K562 (cell line): ENCODE results near the gene TMEM127. TPM values are rescaled to one million over a fixed set of nuclear protein-coding genes. Genes with fewer than 3 reads are reported as not detected.

Experiments used
- BRCA1 ChIP-seq, 2 experiments: fragments of 450-650 bp in 1 of 2; sonication (generic) in 1 of 2; formaldehyde crosslinking in 1 of 2; IDR thresholded peaks; 2 replicates each; pipeline versions ENCODE4 v1.5.0 to v1.6.1; 2017 to 2020; ENCODE audit warnings: mild to moderate bottlenecking in 1 of 2, missing genetic modification reagents in 1 of 2
- DPF2 ChIP-seq: fragments of 450-650 bp; IDR thresholded peaks from 2 replicates; pipeline ENCODE4 v1.6.1; 2016
- ELF2 ChIP-seq: fragments of 250-450 bp; sonication (Bioruptor Pico); IDR thresholded peaks from 2 replicates; pipeline ENCODE4 v1.5.0; 2021; ENCODE audit warnings: mild to moderate bottlenecking
- EP400 ChIP-seq: fragments of 450-650 bp; IDR thresholded peaks from 2 replicates; pipeline ENCODE4 v1.6.1; 2017; ENCODE audit warnings: antibody characterized with exemption, mild to moderate bottlenecking, moderate library complexity
- HCFC1 ChIP-seq: IDR thresholded peaks from 2 replicates; pipeline ENCODE4 v1.6.1; 2012; ENCODE audit warnings: low read depth, low read length, improper control_type of control experiment
- JUNB ChIP-seq: fragments of 450-650 bp; formaldehyde crosslinking; conservative IDR thresholded peaks from 2 replicates; pipeline ENCODE4 v1.4.0; 2020; ENCODE audit warnings: mild to moderate bottlenecking
- MEIS2 ChIP-seq: fragments of 450-650 bp; IDR thresholded peaks from 2 replicates; pipeline ENCODE4 v1.6.1; 2014; ENCODE audit warnings: mild to moderate bottlenecking; ENCODE audit not compliant: partially characterized antibody
- NR0B1 ChIP-seq: fragments of 450-650 bp; IDR thresholded peaks from one replicate; pipeline ENCODE4 v1.6.1; 2018; ENCODE audit warnings: mild to moderate bottlenecking, moderate library complexity; ENCODE audit not compliant: partially characterized antibody
- NR2C1 ChIP-seq, 2 experiments: fragments of 450-650 bp; IDR thresholded peaks; 2 replicates each; pipeline ENCODE4 v1.6.1; 2017; ENCODE audit warnings: mild to moderate bottlenecking in 2 of 2, antibody characterized with exemption in 1 of 2, inconsistent platforms in 1 of 2, missing compliant biosample characterization in 1 of 2, missing genetic modification characterization in 1 of 2
- NRF1 ChIP-seq, 2 experiments: fragments of 450-650 bp; IDR thresholded peaks in 1 of 2; conservative IDR thresholded peaks in 1 of 2; 2 replicates each; pipeline ENCODE4 v1.6.1; 2014; ENCODE audit warnings: mild to moderate bottlenecking in 2 of 2
- PATZ1 ChIP-seq: fragments of 250-450 bp; sonication (Bioruptor Pico); IDR thresholded peaks from 2 replicates; pipeline ENCODE4 v1.5.0; 2020; ENCODE audit warnings: mild to moderate bottlenecking, borderline replicate concordance
- PCBP1 ChIP-seq: fragments of 200-400 bp; formaldehyde crosslinking; IDR thresholded peaks from 2 replicates; pipeline ENCODE4 v1.6.1; 2018; ENCODE audit warnings: mild to moderate bottlenecking, low read depth, low read length; ENCODE audit not compliant: poor library complexity, severe bottlenecking
- PREB ChIP-seq: sonication (generic); formaldehyde crosslinking; IDR thresholded peaks from 2 replicates; pipeline ENCODE4 v1.8.1; 2023; ENCODE audit warnings: mild to moderate bottlenecking, missing genetic modification reagents
- SIRT6 ChIP-seq: IDR thresholded peaks from one replicate; pipeline ENCODE4 v1.6.1; 2012; ENCODE audit warnings: low read depth, mild to moderate bottlenecking, control low read depth, inconsistent platforms, low read length, moderate library complexity
- SMARCA4 ChIP-seq: fragments of 450-650 bp; IDR thresholded peaks from 2 replicates; pipeline ENCODE4 v1.6.1; 2016
- SPI1 ChIP-seq: IDR thresholded peaks from 2 replicates; pipeline ENCODE4 v1.6.1; 2011; ENCODE audit warnings: low read depth, low read length, control low read depth, borderline replicate concordance
- TEAD1 ChIP-seq, 2 experiments: fragments of 450-650 bp in 1 of 2; sonication (generic) in 1 of 2; formaldehyde crosslinking; IDR thresholded peaks; 2 replicates each; pipeline versions ENCODE4 v1.4.0 to v1.8.0; 2020 to 2022; ENCODE audit warnings: mild to moderate bottlenecking in 2 of 2, missing genetic modification reagents in 1 of 2
- ZEB2 ChIP-seq: fragments of 450-650 bp; IDR thresholded peaks from 2 replicates; pipeline ENCODE4 v1.6.1; 2016
- ZKSCAN3 ChIP-seq: fragments of 250-450 bp; sonication (Bioruptor Pico); IDR thresholded peaks from 2 replicates; pipeline ENCODE4 v1.4.0; 2020
- ZNF589 ChIP-seq: fragments of 200-800 bp; sonication (Bioruptor generic); IDR thresholded peaks from 2 replicates; pipeline ENCODE4 v1.6.1; 2016; ENCODE audit warnings: low read depth, missing genetic modification characterization, missing compliant biosample characterization
- ZNF639 ChIP-seq, 2 experiments: fragments of 200-800 bp in 1 of 2; sonication (Bioruptor generic) in 1 of 2; sonication (generic) in 1 of 2; formaldehyde crosslinking in 1 of 2; IDR thresholded peaks in 1 of 2; conservative IDR thresholded peaks in 1 of 2; 2 replicates each; pipeline versions ENCODE4 v1.5.0 to v1.6.1; 2016 to 2020; ENCODE audit warnings: missing compliant biosample characterization in 1 of 2, missing genetic modification characterization in 1 of 2, missing genetic modification reagents in 1 of 2
- polyA plus RNA-seq, 8 experiments: library from polyadenylated mRNA; depleted of rRNA in 4 of 8; stranded (reverse) in 5 of 8; unstranded in 3 of 8; fragments of >200 nt; fragmentation: Nextera tagmentation in 2 of 8; fragmentation: Illumina TruSeq in 1 of 8; extraction: Ambion mirVana in 2 of 8; extraction: Trizol in 1 of 8; gene quantifications; 2 replicates each; pipeline versions ENCODE4 v1.2.1 to v1.2.3, GENCODE V29; 2011 to 2014; ENCODE audit warnings: inconsistent platforms in 1 of 8, missing spikeins in 1 of 8
- total RNA-seq, 7 experiments: library from RNA; depleted of rRNA in 6 of 7; stranded (reverse); fragments of >200 nt in 6 of 7; fragmentation: Illumina TruSeq in 2 of 7; extraction: Trizol in 2 of 7; gene quantifications; 2 replicates each; pipeline versions ENCODE4 v1.2.1 to v1.2.3, GENCODE V29; 2011 to 2021; ENCODE audit warnings: low replicate concordance in 1 of 7

Gene TMEM127
- total and polyA plus RNA-seq, 9 of the 15 experiments (the other 6 are each of a cell fraction or from before 2014, with no cell fraction given): 1.7 to 20.0 (median 9.9) TPM

GRCh38 chr2:96260387-96261260 is 5.2 kb downstream of the TMEM127 start (continued):
- TF ChIP-seq NR0B1: no peak
- no peak for TF ChIP-seq PCBP1
- TF ChIP-seq PATZ1 (CRISPR knock-in tag): no peak
- TF ChIP-seq ELF2 (CRISPR knock-in tag): no peak
- 0 out of 2 replicates have a peak, but pooled peaks have one; percentile 4 for TF ChIP-seq JUNB (CRISPR knock-in tag)
- TF ChIP-seq NRF1 (conservative IDR thresholded peaks at IDR 0.05 in 1 of 2, IDR thresholded peaks at IDR 0.05 in 1 of 2): peak; percentile 13 to 39; a peak in 2 of 4 replicates
- peak; percentile 35 for TF ChIP-seq MEIS2
- TF ChIP-seq ZNF589 (CRISPR knock-in tag): peak; percentile 70; the same call in 1 of the 2 replicates
- 0 out of 4 replicates have a peak, but pooled peaks of 1 of the 2 experiments have one; percentile 59 for TF ChIP-seq ZNF639 (CRISPR knock-in tag; conservative IDR thresholded peaks at IDR 0.05 in 1 of 2, IDR thresholded peaks at IDR 0.05 in 1 of 2)
- TF ChIP-seq PREB (CRISPR knock-in tag): no peak
- no peak for TF ChIP-seq SIRT6
- peak; percentile 39; the same call in 1 of the 2 replicates for TF ChIP-seq NR2C1 (IDR thresholded peaks at IDR 0.05)
- no peak; the same call in 1 of the 2 replicates for TF ChIP-seq NR2C1 (tag; IDR thresholded peaks at IDR 0.05)
- no peak; the same call in 1 of the 2 replicates for TF ChIP-seq HCFC1
- no peak for TF ChIP-seq ZKSCAN3 (CRISPR knock-in tag)
- TF ChIP-seq SMARCA4: peak; percentile 62
- TF ChIP-seq ZEB2: peak; percentile 78
- TF ChIP-seq SPI1: peak; percentile 79
- TF ChIP-seq BRCA1 (IDR thresholded peaks at IDR 0.05): no peak
- no peak for TF ChIP-seq BRCA1 (CRISPR knock-in tag; IDR thresholded peaks at IDR 0.05)
- peak; percentile 55 for TF ChIP-seq DPF2
- peak; percentile 52 for TF ChIP-seq EP400
- TF ChIP-seq TEAD1 (CRISPR knock-in tag; IDR thresholded peaks at IDR 0.05): peak in 1 of 2 experiments; percentile 50; a peak in 1 of 4 replicates
